ENCODE measurements around the gene COX7A2. TPM values are rescaled to one million over a fixed set of nuclear protein-coding genes. Genes with fewer than 3 reads are reported as not detected.

COX7A2 gene
- total RNA-seq, 1 experiment from 2014 or later = 451 TPM

DNA sequence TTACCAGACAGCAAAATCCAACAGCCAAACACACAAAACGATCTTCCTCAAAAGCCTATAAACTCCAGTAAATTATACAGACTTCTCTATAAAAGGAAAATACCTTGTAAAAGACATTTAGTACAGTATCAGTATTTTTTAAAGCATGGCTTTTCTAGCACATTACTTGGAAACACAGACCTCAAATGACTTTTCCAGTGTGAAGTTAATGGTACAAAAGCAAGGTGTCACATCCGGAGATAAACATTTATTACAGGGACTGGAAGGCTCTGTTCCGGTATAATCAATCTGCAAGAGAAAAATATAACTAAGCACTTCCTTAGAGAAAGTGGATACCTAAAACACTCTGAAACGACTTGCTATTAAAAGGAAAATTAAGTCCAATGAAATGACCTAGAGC is 23.9 kb upstream of the COX7A2 start:
- BruUV-seq (replicated peaks) = no TSS peak
- Histone ChIP-seq H3K27ac (ENCODE audit: low read depth, low read length, poor library complexity, severe bottlenecking) (no peak overlapping the region), H3K4me1 (ENCODE audit: insufficient read depth, low read length, poor library complexity, severe bottlenecking) (no peaks in the 10 kb centered on the region), H3K36me3 (ENCODE audit: insufficient read depth, low read length, poor library complexity, severe bottlenecking) (peaks cover under 1% of the 10 kb centered on the region), H3K4me3 (ENCODE audit: low read depth, low read length, poor library complexity, severe bottlenecking) (no peak overlapping the region), H3K9me3 (ENCODE audit: low read depth, low read length, poor library complexity, severe bottlenecking) (peaks cover 6% of the 10 kb centered on the region), H3K27me3 (replicated peaks; ENCODE audit: insufficient read depth, low read depth, low read length, poor library complexity) (no peaks in the 10 kb centered on the region)
- CTCF ChIA-PET = interaction anchor here (0.7 to 1.1 kb wide), 2 partner anchors 17 to 279 kb away, joined by 3 to 4 read pairs; partner anchors contain the start of gene TMEM30A
- TF ChIP-seq, protein P1, sequence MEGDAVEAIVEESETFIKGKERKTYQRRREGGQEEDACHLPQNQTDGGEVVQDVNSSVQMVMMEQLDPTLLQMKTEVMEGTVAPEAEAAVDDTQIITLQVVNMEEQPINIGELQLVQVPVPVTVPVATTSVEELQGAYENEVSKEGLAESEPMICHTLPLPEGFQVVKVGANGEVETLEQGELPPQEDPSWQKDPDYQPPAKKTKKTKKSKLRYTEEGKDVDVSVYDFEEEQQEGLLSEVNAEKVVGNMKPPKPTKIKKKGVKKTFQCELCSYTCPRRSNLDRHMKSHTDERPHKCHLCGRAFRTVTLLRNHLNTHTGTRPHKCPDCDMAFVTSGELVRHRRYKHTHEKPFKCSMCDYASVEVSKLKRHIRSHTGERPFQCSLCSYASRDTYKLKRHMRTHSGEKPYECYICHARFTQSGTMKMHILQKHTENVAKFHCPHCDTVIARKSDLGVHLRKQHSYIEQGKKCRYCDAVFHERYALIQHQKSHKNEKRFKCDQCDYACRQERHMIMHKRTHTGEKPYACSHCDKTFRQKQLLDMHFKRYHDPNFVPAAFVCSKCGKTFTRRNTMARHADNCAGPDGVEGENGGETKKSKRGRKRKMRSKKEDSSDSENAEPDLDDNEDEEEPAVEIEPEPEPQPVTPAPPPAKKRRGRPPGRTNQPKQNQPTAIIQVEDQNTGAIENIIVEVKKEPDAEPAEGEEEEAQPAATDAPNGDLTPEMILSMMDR (conservative IDR thresholded peaks at IDR 0.05; ENCODE audit: low read depth, low read length) = no peak
- TF ChIP-seq EZH2 (IDR thresholded peaks at IDR 0.05; ENCODE audit: borderline replicate concordance, low read depth, low read length, poor library complexity, severe bottlenecking) = no peak
- POLR2A ChIA-PET (ENCODE audit: low non-redundant PET) = no interaction called here
- no peak for DNase-seq (ENCODE audit: low spot score)
- intact Hi-C loops (cut with micrococcal nuclease; ENCODE audit: unreplicated experiment) = loop anchor here (2.0 kb wide), 1 partner anchor 259 kb away; no protein-coding TSS in a partner anchor

DNA sequence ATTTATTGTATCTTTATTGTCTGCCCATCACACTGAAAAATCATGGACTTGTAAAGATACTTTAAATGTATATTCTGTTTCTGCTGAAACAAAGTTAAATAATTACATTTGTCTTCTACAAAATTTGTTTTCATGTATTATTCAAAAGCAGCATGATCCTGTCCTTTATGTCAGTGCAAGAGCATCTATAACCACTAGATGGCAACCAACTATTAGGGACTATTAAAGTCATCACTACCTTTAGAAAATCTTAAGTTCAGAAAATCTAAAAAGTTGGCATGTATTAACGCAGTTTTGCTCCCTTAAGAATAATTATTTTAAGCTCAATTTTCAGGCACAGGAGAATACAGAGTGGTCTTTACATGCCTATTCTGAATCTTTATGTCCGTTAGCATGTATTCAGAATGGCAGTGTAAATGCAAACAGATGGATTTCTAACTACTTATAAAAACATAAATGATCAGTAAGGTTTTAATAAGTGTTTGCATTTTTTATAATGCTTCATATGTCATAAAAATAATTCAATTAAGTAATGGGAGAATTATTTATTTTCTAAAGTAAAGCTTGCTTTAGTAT is 23.2 kb upstream of the COX7A2 start:
- POLR2A ChIA-PET (ENCODE audit: low non-redundant PET) = no interaction called here
- H3K4me1 ChIP-seq (ENCODE audit: insufficient read depth, low read length, poor library complexity, severe bottlenecking) = no peaks in the 10 kb centered on the region

DNA sequence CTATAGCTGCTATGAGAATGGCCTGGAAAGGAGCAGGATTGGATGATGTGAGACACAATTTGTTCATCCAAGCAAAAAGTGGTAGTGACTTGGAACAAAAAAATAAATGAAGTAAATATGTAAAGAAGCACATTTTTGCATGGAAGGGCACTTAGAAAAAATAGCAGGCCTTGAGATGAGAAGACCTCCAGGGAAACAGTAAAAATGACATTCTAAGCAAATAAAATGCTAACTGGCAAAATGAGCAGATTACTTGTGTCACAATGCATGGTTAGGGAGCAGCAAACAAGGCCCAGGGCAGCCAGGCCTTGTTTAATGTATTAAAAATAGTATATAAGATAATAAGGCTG is 19.8 kb upstream of the COX7A2 start:
- no peak for TF ChIP-seq EZH2 (IDR thresholded peaks at IDR 0.05; ENCODE audit: borderline replicate concordance, low read depth, low read length, poor library complexity, severe bottlenecking)
- TF ChIP-seq, protein P1 (conservative IDR thresholded peaks at IDR 0.05; ENCODE audit: low read depth, low read length) = no peak
- no peak for DNase-seq (ENCODE audit: low spot score)
- BruUV-seq (replicated peaks) = no TSS peak
- H3K4me3 ChIP-seq (ENCODE audit: low read depth, low read length, poor library complexity, severe bottlenecking) = no peak overlapping the region
- H3K36me3 ChIP-seq (ENCODE audit: insufficient read depth, low read length, poor library complexity, severe bottlenecking) = peaks cover 14% of the 10 kb centered on the region
- H3K27ac ChIP-seq (ENCODE audit: low read depth, low read length, poor library complexity, severe bottlenecking) = no peak overlapping the region
- intact Hi-C loops (cut with micrococcal nuclease; ENCODE audit: unreplicated experiment) = no loop called here
- CTCF ChIA-PET = no interaction called here
- H3K9me3 ChIP-seq (ENCODE audit: low read depth, low read length, poor library complexity, severe bottlenecking) = no peaks in the 10 kb centered on the region
- POLR2A ChIA-PET (ENCODE audit: low non-redundant PET) = no interaction called here
- no peaks in the 10 kb centered on the region for H3K4me1 ChIP-seq (ENCODE audit: insufficient read depth, low read length, poor library complexity, severe bottlenecking)
- H3K27me3 ChIP-seq (replicated peaks; ENCODE audit: insufficient read depth, low read depth, low read length, poor library complexity) = no peaks in the 10 kb centered on the region

More for the DNA sequence above, 23.2 kb upstream of the COX7A2 start:
- H3K4me3 ChIP-seq (ENCODE audit: low read depth, low read length, poor library complexity, severe bottlenecking) = no peak overlapping the region
- no TSS peak for BruUV-seq (replicated peaks)
- CTCF ChIA-PET = interaction anchor here (0.7 kb wide), 1 partner anchor 18 kb away, joined by 4 read pairs; the partner anchor contains the start of gene TMEM30A
- TF ChIP-seq, protein P1 (conservative IDR thresholded peaks at IDR 0.05; ENCODE audit: low read depth, low read length) = peak; percentile 89
- TF ChIP-seq EZH2 (IDR thresholded peaks at IDR 0.05; ENCODE audit: borderline replicate concordance, low read depth, low read length, poor library complexity, severe bottlenecking) = no peak
- peak; percentile 73 for DNase-seq (ENCODE audit: low spot score)
- no peaks in the 10 kb centered on the region for H3K9me3 ChIP-seq (ENCODE audit: low read depth, low read length, poor library complexity, severe bottlenecking)
- no peaks in the 10 kb centered on the region for H3K27me3 ChIP-seq (replicated peaks; ENCODE audit: insufficient read depth, low read depth, low read length, poor library complexity)
- H3K36me3 ChIP-seq (ENCODE audit: insufficient read depth, low read length, poor library complexity, severe bottlenecking) = no peaks in the 10 kb centered on the region
- no peak overlapping the region for H3K27ac ChIP-seq (ENCODE audit: low read depth, low read length, poor library complexity, severe bottlenecking)
- intact Hi-C loops (cut with micrococcal nuclease; ENCODE audit: unreplicated experiment) = loop anchor here (2.0 kb wide), 1 partner anchor 260 kb away; no protein-coding TSS in a partner anchor

All from A673 (cell line).